Measurements from ENCODE around the gene BEST1. TPM values are rescaled to one million over a fixed set of nuclear protein-coding genes. Genes with fewer than 3 reads are reported as not detected.

Gene BEST1
- total and polyA plus RNA-seq, 2 donors (not counting 3 experiments of a cell fraction or from before 2014, with no cell fraction given): 0.04 TPM; not detected in 1

DNA sequence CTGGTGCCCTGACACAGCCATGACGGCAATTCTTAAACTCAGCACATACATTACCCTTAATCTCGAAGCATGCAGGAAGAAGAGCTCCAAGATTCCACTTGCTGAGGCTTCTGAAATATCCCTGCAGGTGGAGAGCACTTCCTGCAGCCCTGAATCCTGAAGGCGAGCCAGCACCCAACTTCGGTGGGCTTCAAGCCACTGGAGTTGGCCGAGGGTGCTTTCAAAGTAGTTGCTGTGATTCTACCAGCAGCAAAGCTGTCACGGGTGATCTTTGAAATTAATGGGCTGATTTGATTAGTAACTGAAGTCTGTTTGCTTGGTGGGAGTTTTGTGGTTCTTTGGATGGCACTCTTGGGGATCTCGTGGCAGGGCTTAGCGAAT lies 26.3 kb downstream of the BEST1 start:
- Histone ChIP-seq H3K79me2 (ENCODE audit: control insufficient read depth, insufficient read depth, low read length) (no peaks in the 10 kb centered on the region), H3K4me3 (replicated peaks in 1 of 3; ENCODE audit: insufficient read depth in 1 of 3, low read depth in 1 of 3, low read length in 3 of 3) (no peak overlapping the region), H3K4me1 (ENCODE audit: control insufficient read depth, extremely low read depth, insufficient read depth, low read length) (peaks cover 42% of the 10 kb centered on the region), H3K27ac (ENCODE audit: insufficient read depth, low read depth, low read length) (no peak overlapping the region), H3K27me3 (ENCODE audit: control insufficient read depth in 2 of 2, insufficient read depth in 2 of 2, low read length in 2 of 2) (no peaks in the 10 kb centered on the region), H3K4me2 (ENCODE audit: insufficient read depth, low read length) (no peak overlapping the region), H2AFZ (ENCODE audit: low read depth, low read length) (no peak overlapping the region), H3K36me3 (ENCODE audit: control insufficient read depth in 2 of 2, extremely low read depth in 1 of 2, insufficient read depth in 2 of 2, low read length in 2 of 2) (no peaks in the 10 kb centered on the region), H3K9me1 (replicated peaks; ENCODE audit: control insufficient read depth, extremely low read depth, insufficient read depth, low read length) (no peaks in the 10 kb centered on the region), H3K9me3 (replicated peaks; ENCODE audit: control insufficient read depth, insufficient read depth, low read length) (no peaks in the 10 kb centered on the region), H3K9ac (replicated peaks; ENCODE audit: extremely low read depth, insufficient read depth, low read length) (no peak overlapping the region), H4K20me1 (replicated peaks; ENCODE audit: control insufficient read depth, extremely low read depth, insufficient read depth, low read length) (no peaks in the 10 kb centered on the region)
- TF ChIP-seq GATA2 (IDR thresholded peaks at IDR 0.05; ENCODE audit: insufficient read depth, insufficient read length, low read depth, low read length) (no peak), EZH2 (IDR thresholded peaks at IDR 0.05; ENCODE audit: borderline replicate concordance, low read depth, low read length, severe bottlenecking) (no peak), FOS (IDR thresholded peaks at IDR 0.05; ENCODE audit: borderline replicate concordance, insufficient read depth, low read length) (no peak), MYC (IDR thresholded peaks at IDR 0.05; ENCODE audit: low read depth, low read length) (no peak), POLR2AphosphoS5 (IDR thresholded peaks at IDR 0.05; ENCODE audit: insufficient read depth, low read depth, low read length) (no peak), JUN (IDR thresholded peaks at IDR 0.05; ENCODE audit: borderline replicate concordance, insufficient read depth, insufficient read length, low read depth) (no peak), POLR2A (IDR thresholded peaks at IDR 0.05; ENCODE audit: low read depth, low read length) (no peak)
- TF ChIP-seq, protein P1, sequence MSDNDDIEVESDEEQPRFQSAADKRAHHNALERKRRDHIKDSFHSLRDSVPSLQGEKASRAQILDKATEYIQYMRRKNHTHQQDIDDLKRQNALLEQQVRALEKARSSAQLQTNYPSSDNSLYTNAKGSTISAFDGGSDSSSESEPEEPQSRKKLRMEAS (IDR thresholded peaks at IDR 0.05; ENCODE audit: insufficient read depth, insufficient read length): no peak
- TF ChIP-seq, protein P2, sequence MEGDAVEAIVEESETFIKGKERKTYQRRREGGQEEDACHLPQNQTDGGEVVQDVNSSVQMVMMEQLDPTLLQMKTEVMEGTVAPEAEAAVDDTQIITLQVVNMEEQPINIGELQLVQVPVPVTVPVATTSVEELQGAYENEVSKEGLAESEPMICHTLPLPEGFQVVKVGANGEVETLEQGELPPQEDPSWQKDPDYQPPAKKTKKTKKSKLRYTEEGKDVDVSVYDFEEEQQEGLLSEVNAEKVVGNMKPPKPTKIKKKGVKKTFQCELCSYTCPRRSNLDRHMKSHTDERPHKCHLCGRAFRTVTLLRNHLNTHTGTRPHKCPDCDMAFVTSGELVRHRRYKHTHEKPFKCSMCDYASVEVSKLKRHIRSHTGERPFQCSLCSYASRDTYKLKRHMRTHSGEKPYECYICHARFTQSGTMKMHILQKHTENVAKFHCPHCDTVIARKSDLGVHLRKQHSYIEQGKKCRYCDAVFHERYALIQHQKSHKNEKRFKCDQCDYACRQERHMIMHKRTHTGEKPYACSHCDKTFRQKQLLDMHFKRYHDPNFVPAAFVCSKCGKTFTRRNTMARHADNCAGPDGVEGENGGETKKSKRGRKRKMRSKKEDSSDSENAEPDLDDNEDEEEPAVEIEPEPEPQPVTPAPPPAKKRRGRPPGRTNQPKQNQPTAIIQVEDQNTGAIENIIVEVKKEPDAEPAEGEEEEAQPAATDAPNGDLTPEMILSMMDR (IDR thresholded peaks at IDR 0.05; ENCODE audit: extremely low read depth in 1 of 2, insufficient read depth in 1 of 2, low read depth in 1 of 2, low read length in 2 of 2): no peak
- DNase-seq (ENCODE audit: low read depth, low spot score) (no peak), FAIRE-seq (no peak)
- BruUV-seq (replicated peaks): no TSS peak
- dilution Hi-C loops (cut with MboI; ENCODE audit: extremely low pct_ligation_motif_present, low sequenced_read_pairs) (no loop called here), intact Hi-C loops (cut with micrococcal nuclease) (no loop called here)
- CTCF ChIA-PET: interaction anchor here (1.4 to 6.9 kb wide), 3 partner anchors 29 to 105 kb away, joined by 3 to 63 read pairs (median 5); no protein-coding TSS in a partner anchor
- POLR2A ChIA-PET: interaction anchor here (0.7 to 1.4 kb wide), 3 partner anchors 9 to 39 kb away, joined by 3 to 4 read pairs (median 3); partner anchors contain the start of gene FTH1
